Liver (tissue), 9 donors: ENCODE results near the gene RGS14. TPM values are rescaled to one million over a fixed set of nuclear protein-coding genes. Genes with fewer than 3 reads are reported as not detected.
"Not testable (repeated sequence)": the region's sequence is repeated elsewhere in the genome, so short reads cannot be mapped to it uniquely, and the experiment has no call there.

Experiments used
- DNase-seq: peaks from one replicate; pipeline ENCODE4 v3.0.0-alpha.2; 2017; ENCODE audit warnings: low spot score
- H3K27ac ChIP-seq, 2 donors: one replicate each; pipeline ENCODE4 v1.7.0; 2013; ENCODE audit warnings: inconsistent platforms in 2 of 2, low read length in 2 of 2, control low read depth in 1 of 2, low read depth in 1 of 2, mild to moderate bottlenecking in 1 of 2
- H3K27me3 ChIP-seq, 4 donors: one replicate each; pipeline versions ENCODE4 v1.6.1 to v1.7.0; 2013; ENCODE audit warnings: low read length in 3 of 4, inconsistent platforms in 1 of 4, mild to moderate bottlenecking in 1 of 4, moderate library complexity in 1 of 4; ENCODE audit not compliant: control insufficient read depth in 4 of 4, insufficient read depth in 4 of 4
- H3K36me3 ChIP-seq, 4 donors: one replicate each; pipeline versions ENCODE4 v1.6.1 to v1.7.0; 2013; ENCODE audit warnings: low read length in 3 of 4, mild to moderate bottlenecking in 3 of 4, low read depth in 1 of 4, moderate library complexity in 1 of 4; ENCODE audit not compliant: control insufficient read depth in 4 of 4, insufficient read depth in 3 of 4
- H3K4me1 ChIP-seq, 4 donors: one replicate each; pipeline versions ENCODE4 v1.6.1 to v1.7.0; 2013; ENCODE audit warnings: low read length in 3 of 4, mild to moderate bottlenecking in 3 of 4, moderate library complexity in 1 of 4; ENCODE audit not compliant: control insufficient read depth in 4 of 4, insufficient read depth in 4 of 4
- H3K4me3 ChIP-seq, 3 donors: one replicate each; pipeline versions ENCODE4 v1.6.1 to v1.7.0; 2013; ENCODE audit warnings: low read length in 3 of 3, control low read depth in 1 of 3, low read depth in 1 of 3, mild to moderate bottlenecking in 1 of 3
- H3K9ac ChIP-seq, 2 donors: one replicate each; pipeline ENCODE4 v1.7.0; 2013; ENCODE audit warnings: low read length in 2 of 2, mild to moderate bottlenecking in 2 of 2, moderate library complexity in 2 of 2, control low read depth in 1 of 2, low read depth in 1 of 2
- H3K9me3 ChIP-seq, 4 donors: one replicate each; pipeline versions ENCODE4 v1.6.1 to v1.7.0; 2013; ENCODE audit warnings: low read length in 3 of 4; ENCODE audit not compliant: control insufficient read depth in 4 of 4
- CTCF ChIP-seq: fragments of 150-350 bp; IDR thresholded peaks from 2 replicates; pipeline ENCODE4 v1.5.1; 2017; ENCODE audit warnings: improper control_type of control experiment, low read depth, low read length; ENCODE audit not compliant: missing input control
- EGR1 ChIP-seq, 2 donors: IDR thresholded peaks; 2 replicates each; pipeline ENCODE4 v1.6.1; 2016 to 2018; ENCODE audit warnings: antibody characterized with exemption in 2 of 2, low read depth in 2 of 2
- GABPA ChIP-seq, 2 donors: IDR thresholded peaks in 1 of 2; conservative IDR thresholded peaks in 1 of 2; 2 replicates each; pipeline ENCODE4 v1.6.1; 2016; ENCODE audit warnings: antibody characterized with exemption in 2 of 2, mild to moderate bottlenecking in 1 of 2, moderate library complexity in 1 of 2
- HNF4A ChIP-seq, 2 donors: conservative IDR thresholded peaks; 2 replicates each; pipeline ENCODE4 v1.6.1; 2016; ENCODE audit warnings: antibody characterized with exemption in 2 of 2, mild to moderate bottlenecking in 2 of 2
- JUND ChIP-seq, 2 donors: IDR thresholded peaks; 2 replicates each; pipeline ENCODE4 v1.6.1; 2016; ENCODE audit warnings: antibody characterized with exemption in 2 of 2
- MAX ChIP-seq: IDR thresholded peaks from 2 replicates; pipeline ENCODE4 v1.6.1; 2016; ENCODE audit warnings: antibody characterized with exemption
- NR2F2 ChIP-seq: IDR thresholded peaks from 2 replicates; pipeline ENCODE4 v1.6.1; 2016; ENCODE audit warnings: antibody characterized with exemption
- REST ChIP-seq: IDR thresholded peaks from 2 replicates; pipeline ENCODE4 v1.6.1; 2016; ENCODE audit warnings: antibody characterized with exemption, mild to moderate bottlenecking
- RXRA ChIP-seq, 2 donors: IDR thresholded peaks; 2 replicates each; pipeline ENCODE4 v1.6.1; 2017 to 2018; ENCODE audit warnings: antibody characterized with exemption in 2 of 2, mild to moderate bottlenecking in 1 of 2
- TAF1 ChIP-seq: conservative IDR thresholded peaks from 2 replicates; pipeline ENCODE4 v1.6.1; 2016; ENCODE audit warnings: antibody characterized with exemption, mild to moderate bottlenecking
- ZBTB33 ChIP-seq: IDR thresholded peaks from 2 replicates; pipeline ENCODE4 v1.6.1; 2016; ENCODE audit warnings: antibody characterized with exemption
- WGBS: extraction: QIAGEN DNeasy Blood & Tissue Kit; methylation state at CpG from one replicate; pipeline ENCODE4 v1.1.7; 2013; 5-methylcytosine and 5-hydroxymethylcytosine counted together
- polyA plus RNA-seq, 2 donors: library from polyadenylated mRNA; stranded (reverse) in 1 of 2; unstranded in 1 of 2; fragments of 200-250 nt in 1 of 2; fragments of >200 nt in 1 of 2; fragmentation: Nextera tagmentation in 1 of 2; extraction: Ambion mirVana in 1 of 2; gene quantifications; one replicate each; pipeline versions ENCODE4 v1.2.1 to v1.2.3, GENCODE V29; 2013 to 2015
- total RNA-seq, 2 donors: library from RNA; depleted of rRNA; stranded (reverse); fragments of >200 nt; gene quantifications; one replicate each; pipeline ENCODE4 v1.2.3, GENCODE V29; 2014
- donor health status: healthy.
- donor health status: healthy.
- donor health status: healthy.
- donor health status: healthy.
- donor health status: healthy.

RGS14 gene
- total and polyA plus RNA-seq, 4 donors: 10.2 to 53.8 (median 33.3) TPM

- DNase-seq: no peak
- Histone ChIP-seq H3K27ac (peak overlapping the region in 1 of 2 donors; percentile 92), H3K27me3 (no peaks in the 10 kb centered on the region), H3K36me3 (no peaks in the 10 kb centered on the region), H3K4me3 (no peak overlapping the region), H3K9ac (no peak overlapping the region), H3K4me1 (peaks cover 20 to 78% (median 65%) of the 10 kb centered on the region in 4 donors), H3K9me3 (no peaks in the 10 kb centered on the region)
- 91% methylated on average over 3 of the region's 3 CpGs for WGBS
- TF ChIP-seq RXRA (IDR thresholded peaks at IDR 0.05) (no peak), GABPA (IDR thresholded peaks at IDR 0.05 in 1 of 2, conservative IDR thresholded peaks at IDR 0.05 in 1 of 2) (no peak), TAF1 (no peak), REST (no peak), NR2F2 (no peak), CTCF (no peak), MAX (no peak), ZBTB33 (no peak), HNF4A (conservative IDR thresholded peaks at IDR 0.05) (no peak), EGR1 (IDR thresholded peaks at IDR 0.05; ENCODE audit: low read depth in 2 of 2) (no peak), JUND (IDR thresholded peaks at IDR 0.05) (no peak)
These were observed 2.1 kb downstream of the RGS14 start for GRCh38 chr5:177359860-177360259.

- DNase-seq: peak; percentile 26
- peaks cover 17 to 73% (median 63%) of the 10 kb centered on the region in 4 donors for H3K4me1 ChIP-seq
- 90% methylated on average over 7 of the region's 7 CpGs for WGBS
- H3K4me3 ChIP-seq, H3K9me3 ChIP-seq, H3K27ac ChIP-seq, H3K9ac ChIP-seq, H3K27me3 ChIP-seq, H3K36me3 ChIP-seq: not testable (repeated sequence)
These were observed 3.0 kb downstream of the RGS14 start for GRCh38 chr5:177360740-177361139.
